Mesendoderm (in vitro differentiated cells): ENCODE results near the gene HEG1.

Source experiments
- DNase-seq: peaks from one replicate; pipeline ENCODE4 v3.0.0; 2013
- H2AK5ac ChIP-seq: 2 replicates; pipeline ENCODE4 v1.6.1; 2013; ENCODE audit warnings: low read length, inconsistent platforms
- H2BK120ac ChIP-seq: 2 replicates; pipeline ENCODE4 v1.6.1; 2013; ENCODE audit warnings: low read depth, mild to moderate bottlenecking, low read length, moderate library complexity, mixed read lengths
- H2BK15ac ChIP-seq: replicated peaks from 2 replicates; pipeline ENCODE4 v1.6.1; 2013; ENCODE audit warnings: low read depth, mild to moderate bottlenecking, moderate library complexity
- H2BK5ac ChIP-seq: 2 replicates; pipeline ENCODE4 v1.6.1; 2013; ENCODE audit warnings: low read length, inconsistent platforms
- H3K18ac ChIP-seq: 2 replicates; pipeline ENCODE4 v1.6.1; 2013; ENCODE audit warnings: mild to moderate bottlenecking, low read length, mixed read lengths
- H3K23ac ChIP-seq: one replicate; pipeline ENCODE4 v1.6.1; 2013; ENCODE audit warnings: low read length
- H3K27ac ChIP-seq: 2 replicates; pipeline ENCODE4 v1.5.1; 2013; ENCODE audit warnings: low read depth, mild to moderate bottlenecking, inconsistent platforms, low read length, moderate library complexity
- H3K27me3 ChIP-seq: 2 replicates; pipeline ENCODE4 v1.6.1; 2013; ENCODE audit warnings: low read length, control low read depth, mild to moderate bottlenecking, inconsistent platforms; ENCODE audit not compliant: insufficient read depth, poor library complexity
- H3K36me3 ChIP-seq: 2 replicates; pipeline ENCODE4 v1.6.1; 2013; ENCODE audit warnings: low read length, inconsistent platforms; ENCODE audit not compliant: control insufficient read depth, insufficient read depth
- H3K4ac ChIP-seq: one replicate; pipeline ENCODE4 v1.6.1; 2013; ENCODE audit warnings: low read depth, mild to moderate bottlenecking, low read length, moderate library complexity
- H3K4me1 ChIP-seq: 2 replicates; pipeline ENCODE4 v1.6.1; 2013; ENCODE audit warnings: low read depth, low read length, inconsistent platforms; ENCODE audit not compliant: control insufficient read depth
- H3K4me2 ChIP-seq: 2 replicates; pipeline ENCODE4 v1.6.1; 2013; ENCODE audit warnings: low read length
- H3K4me3 ChIP-seq: 2 replicates; pipeline ENCODE4 v1.5.1; 2013; ENCODE audit warnings: mild to moderate bottlenecking, low read length
- H3K56ac ChIP-seq: one replicate; pipeline ENCODE4 v1.6.1; 2013; ENCODE audit warnings: low read length
- H3K79me1 ChIP-seq: 2 replicates; pipeline ENCODE4 v1.6.1; 2013; ENCODE audit warnings: low read length, inconsistent platforms
- H3K79me2 ChIP-seq: 2 replicates; pipeline ENCODE4 v1.6.1; 2013; ENCODE audit warnings: mild to moderate bottlenecking, low read length; ENCODE audit not compliant: control insufficient read depth, insufficient read depth
- H3K9ac ChIP-seq: 2 replicates; pipeline ENCODE4 v1.6.1; 2013; ENCODE audit warnings: low read length, inconsistent platforms
- H4K5ac ChIP-seq: one replicate; pipeline ENCODE4 v1.6.1; 2013; ENCODE audit warnings: low read length
- H4K8ac ChIP-seq: one replicate; pipeline ENCODE4 v1.6.1; 2013; ENCODE audit warnings: low read depth, mild to moderate bottlenecking, control low read depth, low read length, moderate library complexity
- WGBS: extraction: QIAGEN DNeasy Blood & Tissue Kit; methylation state at CpG from one replicate; pipeline ENCODE4 v1.1.7; 2013; ENCODE audit warnings: low lambda C conversion rate, missing lambda C conversion rate; ENCODE audit not compliant: insufficient coverage; ENCODE audit errors: extremely low coverage; 5-methylcytosine and 5-hydroxymethylcytosine counted together

HEG1 gene

GRCh38 chr3:125051205-125051604 lies 4.6 kb downstream of the HEG1 start:
- H3K27ac ChIP-seq = peak overlapping the region; percentile 58
- no peak overlapping the region for H2BK15ac ChIP-seq
- peak overlapping the region; percentile 69 for H3K56ac ChIP-seq
- no peak overlapping the region for H2BK120ac ChIP-seq
- peak overlapping the region; percentile 18 for H3K18ac ChIP-seq
- H3K79me1 ChIP-seq = peaks cover 39% of the 10 kb centered on the region
- H4K5ac ChIP-seq = no peak overlapping the region
- H3K4me1 ChIP-seq = peaks cover 38% of the 10 kb centered on the region
- no peak overlapping the region for H3K4me3 ChIP-seq
- H3K4me2 ChIP-seq = no peak overlapping the region
- DNase-seq = no peak
- WGBS = no CpG with 5 or more reads among the region's 7 CpGs
- no peak overlapping the region for H4K8ac ChIP-seq
- no peak overlapping the region for H3K4ac ChIP-seq
- H2BK5ac ChIP-seq = no peak overlapping the region
- H3K9ac ChIP-seq = no peak overlapping the region
- H3K27me3 ChIP-seq = no peaks in the 10 kb centered on the region
- H3K36me3 ChIP-seq = peaks cover 10% of the 10 kb centered on the region
- no peak overlapping the region for H3K23ac ChIP-seq
- H3K79me2 ChIP-seq = peaks cover 88% of the 10 kb centered on the region
- no peak overlapping the region for H2AK5ac ChIP-seq

GRCh38 chr3:125050488-125051090 lies 5.2 kb downstream of the HEG1 start:
- no peak for DNase-seq
- H2BK5ac ChIP-seq = no peak overlapping the region
- peak overlapping the region; percentile 29 for H3K56ac ChIP-seq
- peak overlapping the region; percentile 81 for H2AK5ac ChIP-seq
- H3K79me2 ChIP-seq = peaks cover 93% of the 10 kb centered on the region
- H3K4ac ChIP-seq = no peak overlapping the region
- no peak overlapping the region for H3K27ac ChIP-seq
- peaks cover 10% of the 10 kb centered on the region for H3K36me3 ChIP-seq
- peak overlapping the region; percentile 6 for H3K9ac ChIP-seq
- no peak overlapping the region for H3K4me3 ChIP-seq
- H3K27me3 ChIP-seq = no peaks in the 10 kb centered on the region
- H4K8ac ChIP-seq = no peak overlapping the region
- H3K4me1 ChIP-seq = peaks cover 40% of the 10 kb centered on the region
- H3K79me1 ChIP-seq = peaks cover 42% of the 10 kb centered on the region
- H4K5ac ChIP-seq = no peak overlapping the region
- no peak overlapping the region for H2BK120ac ChIP-seq
- H2BK15ac ChIP-seq = no peak overlapping the region
- no peak overlapping the region for H3K18ac ChIP-seq
- peak overlapping the region; percentile 80 for H3K23ac ChIP-seq
- WGBS = no CpG with 5 or more reads among the region's 6 CpGs
- no peak overlapping the region for H3K4me2 ChIP-seq

GRCh38 chr3:125048282-125048681 lies 7.5 kb downstream of the HEG1 start:
- Histone ChIP-seq H3K18ac (no peak overlapping the region), H2AK5ac (no peak overlapping the region), H3K23ac (no peak overlapping the region), H2BK5ac (no peak overlapping the region), H3K4ac (no peak overlapping the region), H3K79me2 (peaks cover 94% of the 10 kb centered on the region), H2BK15ac (no peak overlapping the region), H3K9ac (no peak overlapping the region), H3K4me3 (no peak overlapping the region), H3K27me3 (no peaks in the 10 kb centered on the region), H4K5ac (no peak overlapping the region), H3K56ac (no peak overlapping the region), H3K4me1 (peaks cover 37% of the 10 kb centered on the region), H3K27ac (no peak overlapping the region), H3K79me1 (peaks cover 48% of the 10 kb centered on the region), H3K4me2 (no peak overlapping the region), H4K8ac (no peak overlapping the region), H3K36me3 (peaks cover 11% of the 10 kb centered on the region), H2BK120ac (no peak overlapping the region)
- DNase-seq = no peak
- WGBS = no CpG with 5 or more reads among the region's 3 CpGs

- Histone ChIP-seq H3K36me3 (peaks cover 10% of the 10 kb centered on the region), H3K79me2 (peaks cover 92% of the 10 kb centered on the region), H3K79me1 (peaks cover 45% of the 10 kb centered on the region), H3K23ac (no peak overlapping the region), H3K27ac (no peak overlapping the region), H3K4me2 (no peak overlapping the region), H3K9ac (no peak overlapping the region), H3K18ac (no peak overlapping the region), H2BK15ac (no peak overlapping the region), H3K4ac (no peak overlapping the region), H2AK5ac (no peak overlapping the region), H2BK5ac (no peak overlapping the region), H3K56ac (no peak overlapping the region), H3K4me3 (no peak overlapping the region), H2BK120ac (no peak overlapping the region), H3K27me3 (no peaks in the 10 kb centered on the region), H4K8ac (no peak overlapping the region), H3K4me1 (peaks cover 24% of the 10 kb centered on the region), H4K5ac (no peak overlapping the region)
- WGBS = no CpG with 5 or more reads among the region's 2 CpGs
- no peak for DNase-seq
Observed at GRCh38 chr3:125045965-125046364, 9.8 kb downstream of the HEG1 start.

GRCh38 chr3:125045194-125045593 lies 10.6 kb downstream of the HEG1 start:
- H2BK5ac ChIP-seq = no peak overlapping the region
- H3K4me3 ChIP-seq = no peak overlapping the region
- no peak for DNase-seq
- H3K23ac ChIP-seq = no peak overlapping the region
- H3K79me2 ChIP-seq = peaks cover 91% of the 10 kb centered on the region
- H3K18ac ChIP-seq = no peak overlapping the region
- no peak overlapping the region for H4K5ac ChIP-seq
- H3K4ac ChIP-seq = no peak overlapping the region
- no peak overlapping the region for H3K9ac ChIP-seq
- H2BK15ac ChIP-seq = no peak overlapping the region
- H2AK5ac ChIP-seq = no peak overlapping the region
- H3K79me1 ChIP-seq = peaks cover 40% of the 10 kb centered on the region
- no peak overlapping the region for H3K4me2 ChIP-seq
- H3K27me3 ChIP-seq = no peaks in the 10 kb centered on the region
- peaks cover 20% of the 10 kb centered on the region for H3K4me1 ChIP-seq
- no CpG with 5 or more reads among the region's 5 CpGs for WGBS
- H3K27ac ChIP-seq = no peak overlapping the region
- H3K36me3 ChIP-seq = peaks cover 6% of the 10 kb centered on the region
- no peak overlapping the region for H2BK120ac ChIP-seq
- no peak overlapping the region for H3K56ac ChIP-seq
- H4K8ac ChIP-seq = no peak overlapping the region

GRCh38 chr3:125043599-125044151 lies 12.1 kb downstream of the HEG1 start:
- Histone ChIP-seq H3K79me1 (peaks cover 37% of the 10 kb centered on the region), H3K4me2 (no peak overlapping the region), H2BK5ac (no peak overlapping the region), H3K9ac (no peak overlapping the region), H3K79me2 (peaks cover 89% of the 10 kb centered on the region), H2AK5ac (no peak overlapping the region), H3K4ac (no peak overlapping the region), H3K23ac (peak overlapping the region; percentile 35), H2BK15ac (no peak overlapping the region), H3K36me3 (peaks cover 5% of the 10 kb centered on the region), H4K5ac (no peak overlapping the region), H3K4me3 (no peak overlapping the region), H3K4me1 (peaks cover 30% of the 10 kb centered on the region), H4K8ac (no peak overlapping the region), H3K18ac (peak overlapping the region; percentile 86), H3K56ac (peak overlapping the region; percentile 2), H3K27me3 (no peaks in the 10 kb centered on the region), H3K27ac (peak overlapping the region; percentile 35), H2BK120ac (no peak overlapping the region)
- no peak for DNase-seq
- no CpG with 5 or more reads among the region's 20 CpGs for WGBS
